Measurements from ENCODE around the gene PHACTR1.
"Not testable (repeated sequence)": the region's sequence is repeated elsewhere in the genome, so short reads cannot be mapped to it uniquely, and the experiment has no call there.

The PHACTR1 gene

DNA sequence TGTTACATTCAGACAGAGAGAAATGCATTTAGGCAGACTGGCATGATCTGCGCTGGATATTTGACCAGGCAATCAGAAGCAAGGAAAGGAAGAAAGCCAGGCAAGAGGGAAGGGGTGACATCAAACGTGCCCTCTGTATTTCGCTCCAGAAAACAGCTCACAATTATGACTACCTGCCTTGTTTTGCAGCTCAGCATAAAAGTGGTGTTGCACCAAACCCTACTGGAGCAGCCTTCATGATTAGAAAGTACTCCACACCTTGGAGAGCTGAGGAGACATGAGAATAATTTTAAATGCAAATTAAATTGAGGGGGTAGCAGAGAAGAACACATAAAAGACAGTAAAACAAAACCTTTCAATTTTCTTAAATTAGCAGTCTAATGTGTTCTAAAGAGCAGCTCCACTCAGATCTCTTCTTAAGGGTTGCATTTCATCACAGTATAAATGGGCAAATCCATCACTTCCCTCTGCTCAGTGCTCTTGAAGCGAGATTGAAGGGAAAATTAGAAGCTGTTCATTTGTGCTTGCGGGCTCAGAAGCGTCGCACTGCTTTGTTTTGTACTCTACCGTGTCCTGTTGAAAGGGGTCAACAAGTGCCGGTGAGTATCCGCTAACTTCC, at the start of gene PHACTR1:
Gene PHACTR1, plus strand, starts transcription at position 470 of the 619 bp plus-strand sequence.
- DNase-seq = no peak

DNA sequence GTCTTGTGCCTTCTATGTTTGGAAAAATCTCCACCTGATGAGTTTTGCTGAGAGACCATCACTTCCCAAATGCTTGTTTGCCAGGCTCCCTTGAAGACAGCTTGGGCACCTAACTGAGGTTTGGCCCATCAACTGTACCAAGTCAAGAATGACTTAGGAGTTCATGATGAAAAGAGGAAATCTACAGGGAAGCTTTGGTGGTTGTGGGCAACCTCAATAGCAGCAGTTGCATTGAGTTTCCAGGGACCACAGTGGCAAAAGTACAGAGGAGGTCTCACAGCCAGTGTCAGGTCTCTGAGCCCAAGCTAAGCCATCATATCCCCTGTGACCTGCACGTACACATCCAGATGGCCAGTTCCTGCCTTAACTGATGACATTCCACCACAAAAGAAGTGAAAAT, 49.7 kb upstream of the PHACTR1 start:
- no peak for DNase-seq

DNA sequence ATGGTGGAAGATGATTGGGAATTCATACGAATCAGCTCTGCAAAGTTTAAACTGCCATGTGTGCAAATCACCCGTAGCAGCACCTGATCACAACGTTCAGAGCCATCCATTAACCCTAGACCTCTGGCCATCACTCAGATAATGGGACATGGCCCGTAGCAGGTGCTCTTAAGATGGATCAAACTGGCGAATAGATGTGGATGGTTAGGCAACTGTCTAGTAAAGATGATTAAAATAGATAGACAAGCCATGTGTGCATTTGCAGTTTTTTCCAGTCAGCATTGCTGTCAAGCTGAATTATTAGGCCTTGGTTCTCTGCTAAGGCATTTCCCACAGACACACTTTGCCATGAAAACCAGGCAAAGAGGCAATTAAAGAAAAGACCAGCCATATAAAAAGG, 40.6 kb upstream of the PHACTR1 start:
- no peak for DNase-seq

DNA sequence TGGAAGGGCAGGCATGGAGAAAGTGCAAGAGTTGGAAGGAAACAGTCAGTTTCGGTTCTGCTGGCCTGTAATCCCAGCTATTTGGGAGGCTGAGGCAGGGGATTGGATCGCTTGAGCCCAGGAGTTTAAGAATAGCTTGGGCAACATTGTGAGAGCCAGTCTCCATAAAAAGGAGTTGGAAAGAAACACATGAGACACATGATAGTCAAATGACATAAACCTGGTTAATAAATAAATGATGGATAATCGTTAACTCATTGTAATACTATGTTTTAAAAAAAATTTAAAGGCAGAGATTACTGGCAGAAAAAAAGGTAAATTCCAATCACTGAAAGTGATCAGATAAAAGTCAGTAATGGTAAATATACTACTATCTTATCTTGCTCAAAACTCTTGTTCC, 37.2 kb upstream of the PHACTR1 start:
- no peak for DNase-seq

DNA sequence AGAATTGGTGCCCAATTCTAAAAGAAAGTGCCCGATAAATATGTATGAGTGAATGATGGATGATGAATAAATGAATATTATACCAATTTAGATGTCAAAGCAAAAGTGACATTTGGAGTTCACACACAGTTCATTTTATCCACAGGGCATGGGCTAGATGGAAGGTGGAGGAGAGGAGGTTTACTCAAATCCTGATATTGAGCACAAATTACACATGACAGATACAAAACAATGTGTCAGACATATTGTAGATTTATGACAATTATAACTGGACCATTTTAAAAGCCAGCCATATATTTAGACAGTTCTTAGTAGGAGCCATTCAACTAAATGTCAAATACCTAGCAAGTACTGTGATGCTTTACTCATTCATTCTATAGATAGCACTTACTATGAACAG, 23.4 kb upstream of the PHACTR1 start:
- no peak for DNase-seq

DNA sequence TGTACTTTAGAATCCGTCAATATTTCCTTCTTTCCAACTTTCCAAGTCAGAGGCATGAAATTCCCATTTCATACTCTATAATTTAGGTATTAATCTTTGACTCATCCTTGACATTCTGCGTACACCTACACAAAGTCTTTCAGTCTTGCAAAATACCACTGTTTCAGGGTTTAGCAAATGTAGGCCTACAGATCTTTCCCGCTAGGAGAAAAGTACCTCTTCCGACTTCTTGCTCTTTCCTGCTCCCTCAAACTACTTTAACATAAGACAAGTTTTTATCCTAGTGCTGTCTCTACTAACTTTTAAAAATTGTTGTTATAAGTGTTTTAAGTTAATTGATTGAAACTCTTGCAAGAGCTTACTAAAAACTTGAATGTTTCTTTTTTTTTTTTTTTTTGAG, 18.3 kb upstream of the PHACTR1 start:
- no peak for DNase-seq

DNA sequence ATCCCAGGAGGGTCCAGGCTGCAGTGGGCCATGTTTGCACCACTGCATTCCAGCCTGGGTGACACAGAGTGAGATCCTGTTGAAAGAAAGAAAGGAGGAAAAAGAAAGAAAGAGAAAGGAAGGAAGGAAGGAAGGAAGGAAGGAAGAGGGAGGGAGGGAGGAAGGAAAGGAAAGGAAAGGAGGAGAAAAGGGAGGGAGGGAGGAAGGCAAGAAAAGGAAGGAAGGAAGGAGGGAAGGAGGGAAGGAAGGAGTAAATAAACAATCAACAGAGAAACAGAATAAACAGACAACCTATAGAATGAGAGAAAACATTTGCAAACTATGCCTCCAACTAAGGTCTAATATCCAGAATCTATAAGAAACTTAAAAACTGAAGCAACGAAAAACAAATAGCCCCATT, 11.6 kb upstream of the PHACTR1 start:
- no peak for DNase-seq

DNA sequence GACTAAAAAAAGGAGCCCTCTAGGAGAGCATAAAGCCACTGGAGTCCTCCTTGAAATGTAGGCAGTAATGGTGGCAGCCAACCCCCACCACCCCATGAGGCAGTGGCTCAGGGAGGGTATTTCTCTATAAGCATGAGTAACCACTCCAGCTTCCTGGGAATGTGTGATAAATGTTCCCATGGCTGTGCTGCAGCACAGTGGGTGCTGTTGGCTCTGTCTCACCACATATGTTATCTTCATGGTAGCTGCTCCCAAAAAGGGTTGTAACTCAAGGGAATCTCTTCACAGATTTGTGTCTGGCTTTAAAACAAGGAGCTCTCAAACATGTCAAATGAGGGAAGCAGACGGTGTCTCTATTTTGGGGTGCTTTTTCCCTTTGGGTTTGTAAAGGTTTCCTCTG, 7.5 kb upstream of the PHACTR1 start:
- DNase-seq = no peak

DNA sequence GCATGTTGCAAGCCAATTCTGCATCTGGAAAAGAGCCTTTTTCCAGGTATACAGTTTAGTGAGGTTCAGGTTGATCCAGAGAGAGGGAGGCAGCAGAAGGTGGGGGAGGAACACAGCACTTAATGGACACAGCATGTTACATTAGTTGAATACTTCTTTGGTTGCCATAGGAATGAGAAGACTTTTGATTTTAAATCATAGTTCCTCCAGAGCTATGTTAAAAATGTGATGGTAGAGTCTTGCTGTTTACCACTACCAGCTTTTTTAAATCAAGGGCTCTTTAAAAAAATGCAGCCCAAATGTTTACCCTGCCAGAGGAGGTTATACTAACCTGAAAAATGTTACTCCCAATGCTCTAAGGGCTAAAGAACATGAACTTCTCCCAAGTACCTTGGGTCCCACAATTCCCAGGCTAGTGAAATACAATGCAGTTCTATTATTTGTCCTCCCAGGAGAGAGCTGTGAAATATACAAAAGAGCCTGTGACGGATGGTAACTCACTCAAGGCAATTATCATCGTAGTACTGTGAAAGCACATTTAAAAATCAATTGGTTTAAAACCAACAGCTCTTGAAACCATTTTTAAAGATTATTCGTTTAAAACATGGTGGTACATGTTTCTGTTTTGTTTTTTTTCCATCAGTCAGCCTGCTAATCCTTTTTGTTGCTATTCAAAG, 6.9 kb upstream of the PHACTR1 start:
- DNase-seq = no peak

DNA sequence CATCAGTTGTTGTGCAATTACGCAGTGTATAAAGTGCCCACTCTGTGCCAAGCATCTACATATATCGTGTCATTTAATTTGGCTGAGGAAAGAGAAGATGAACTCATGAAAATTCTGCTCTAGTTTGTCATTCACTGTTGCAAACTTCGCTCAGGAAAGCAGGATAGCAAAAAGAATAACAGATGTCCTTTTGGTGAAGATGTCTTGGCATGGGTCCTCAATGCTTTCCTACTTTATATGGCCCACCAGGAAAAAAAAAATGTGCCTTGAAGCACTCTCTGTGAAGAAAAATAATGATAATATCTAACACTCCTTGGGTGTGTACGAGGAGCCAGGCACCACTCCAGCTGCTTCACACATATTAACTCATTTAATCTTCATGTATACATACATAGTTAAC, 5.6 kb upstream of the PHACTR1 start:
- DNase-seq = no peak

DNA sequence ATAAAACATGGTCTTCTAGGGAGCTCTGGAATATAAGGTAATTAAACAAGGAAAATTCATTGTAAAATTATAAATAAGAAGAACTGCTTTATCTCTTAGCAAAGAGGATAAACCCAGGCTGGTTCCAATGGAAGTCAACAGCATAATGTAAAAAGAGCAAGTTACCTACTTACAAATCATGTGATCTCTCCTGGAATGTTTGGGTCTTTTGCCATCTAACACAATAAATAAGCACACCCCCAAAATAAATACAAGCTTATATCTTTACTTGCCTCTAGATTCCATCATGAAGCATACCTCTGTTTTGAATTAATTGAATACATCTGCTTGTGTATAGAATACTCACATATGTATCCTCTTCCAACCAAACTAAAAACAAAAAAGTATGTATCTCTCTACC, 2.5 kb upstream of the PHACTR1 start:
- DNase-seq = no peak

DNA sequence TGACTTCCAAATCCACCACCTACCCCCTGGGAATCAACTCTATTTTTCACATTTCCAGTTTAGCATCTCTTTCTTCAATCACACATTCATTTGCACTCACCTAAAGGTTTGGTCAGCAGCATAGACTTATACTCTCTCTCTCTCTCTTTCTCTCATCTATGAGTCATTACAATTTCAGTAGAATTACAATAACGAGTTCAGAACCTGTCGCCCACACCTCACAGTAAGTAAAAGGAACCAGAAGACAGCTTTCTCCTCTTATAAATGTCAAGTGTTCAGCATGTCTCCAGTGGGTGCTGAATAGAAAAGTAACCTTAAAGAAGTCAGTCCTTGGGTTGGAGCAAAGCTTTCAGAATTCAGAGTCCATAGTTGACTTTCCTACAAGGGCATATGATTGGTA, 1.1 kb upstream of the PHACTR1 start:
- DNase-seq = no peak

DNA sequence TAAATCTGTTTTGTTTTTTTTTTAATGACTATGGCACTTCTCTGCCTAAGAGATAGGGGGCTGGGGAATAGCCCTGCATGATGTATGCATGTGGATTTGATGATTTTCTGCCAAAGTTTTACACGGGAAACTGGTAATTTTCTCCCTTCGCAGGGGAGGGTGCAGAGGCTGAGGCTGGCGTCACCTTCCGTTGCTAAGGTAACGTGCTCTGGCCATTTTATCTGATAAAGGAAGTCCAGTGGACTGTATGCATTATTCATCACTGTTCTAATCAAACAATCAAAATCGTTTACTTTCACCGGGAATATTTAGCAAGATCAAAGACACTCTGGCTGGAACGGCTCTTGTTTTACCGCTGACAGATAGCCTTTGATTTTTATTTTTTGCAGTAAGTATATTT, 789 bp downstream of the PHACTR1 start:
- DNase-seq = no peak

DNA sequence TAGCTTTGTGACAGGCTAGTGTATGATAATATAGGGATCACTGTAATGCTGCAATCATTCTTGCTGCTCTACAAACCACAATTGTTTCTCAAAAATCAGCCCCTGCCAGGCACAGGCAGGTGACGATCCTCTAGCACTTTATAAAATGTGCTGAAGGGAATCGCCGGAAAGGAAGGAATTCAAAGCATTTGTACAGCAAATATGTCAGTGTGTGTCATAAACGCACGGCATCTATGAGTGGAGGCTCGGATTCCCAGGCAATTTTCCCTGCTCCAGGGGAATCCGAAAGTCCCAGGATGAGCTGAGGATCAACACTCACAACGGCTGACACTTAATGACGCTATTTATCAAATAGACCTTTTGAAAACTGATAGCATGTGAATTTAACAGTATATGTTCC, 1.4 kb downstream of the PHACTR1 start:
- no peak for DNase-seq

DNA sequence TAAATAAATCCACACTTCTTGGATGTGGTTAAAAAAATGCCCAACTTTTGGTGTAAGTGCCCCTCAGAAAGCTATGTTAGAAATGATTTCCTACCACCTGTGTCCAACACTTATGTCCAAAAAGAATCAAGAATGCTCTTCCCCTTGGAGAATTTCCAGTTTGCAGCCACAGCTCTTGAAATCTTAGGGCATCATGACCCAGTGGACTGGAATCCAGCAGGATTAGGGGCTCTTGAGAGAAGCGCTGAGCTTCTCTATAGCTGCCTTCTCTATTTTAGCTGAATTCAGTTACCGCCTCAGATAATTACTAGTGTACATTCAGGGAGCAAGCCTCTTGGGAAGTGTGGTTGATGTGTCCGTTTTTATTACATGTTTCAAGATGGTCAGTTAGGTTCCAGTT, 2.5 kb downstream of the PHACTR1 start:
- no peak for DNase-seq

DNA sequence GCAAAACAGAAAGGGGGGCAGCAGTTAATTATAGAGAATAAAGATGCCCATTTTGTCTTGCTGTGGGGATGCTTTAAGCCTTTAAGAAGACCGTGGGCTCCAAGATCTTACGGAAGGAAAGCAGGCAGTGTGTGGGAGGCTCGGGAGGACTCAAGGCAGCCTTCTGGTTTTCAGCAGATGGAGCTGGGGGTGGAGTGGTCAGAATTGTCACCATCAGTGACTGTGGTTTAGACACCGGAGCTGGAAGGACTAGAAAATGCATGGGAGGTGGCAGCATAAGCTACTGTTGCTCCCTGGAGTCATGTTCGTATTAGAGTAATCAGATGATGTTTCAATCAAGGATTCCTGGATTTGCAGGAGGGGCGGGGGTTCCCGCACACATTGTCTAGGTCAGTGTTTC, 3.7 kb downstream of the PHACTR1 start:
- no peak for DNase-seq

DNA sequence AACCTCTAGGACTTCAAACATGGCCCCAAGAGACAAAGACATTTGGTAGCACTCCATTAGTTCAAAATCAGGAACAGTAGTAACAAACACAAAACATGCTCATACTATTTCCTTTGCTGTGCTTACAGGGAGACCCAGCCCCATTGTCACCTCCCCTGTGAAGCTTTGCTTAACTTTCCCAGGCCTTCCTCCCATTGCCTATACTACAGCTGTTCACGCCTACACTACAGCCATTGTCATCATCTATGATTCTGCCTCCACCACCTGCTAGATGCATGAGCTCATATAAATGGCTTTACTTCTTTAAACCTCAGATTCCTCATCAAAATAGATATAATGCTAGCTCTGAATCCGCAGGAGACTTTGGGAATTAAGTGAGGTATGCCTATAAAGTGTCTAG, 8.7 kb downstream of the PHACTR1 start:
- DNase-seq = no peak

DNA sequence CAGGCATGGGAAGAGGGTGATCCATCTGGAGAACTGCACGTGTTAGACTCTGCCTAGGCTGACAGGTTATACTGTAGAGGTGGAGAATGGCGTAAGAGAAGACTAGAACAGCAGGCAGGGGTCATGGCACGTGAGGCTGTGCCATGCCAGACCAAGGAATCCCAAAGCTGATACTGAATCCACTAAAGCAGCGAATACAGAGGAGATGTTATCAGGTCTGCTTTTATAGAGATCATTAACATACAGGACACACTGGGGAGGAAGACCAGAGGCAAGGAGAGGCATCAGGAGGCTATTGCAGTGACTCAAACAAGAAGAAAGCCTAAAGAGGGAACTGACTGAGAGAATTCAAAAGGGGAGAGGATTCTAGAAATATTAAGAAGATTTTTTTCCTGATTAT, 12.9 kb downstream of the PHACTR1 start:
- no peak for DNase-seq

DNA sequence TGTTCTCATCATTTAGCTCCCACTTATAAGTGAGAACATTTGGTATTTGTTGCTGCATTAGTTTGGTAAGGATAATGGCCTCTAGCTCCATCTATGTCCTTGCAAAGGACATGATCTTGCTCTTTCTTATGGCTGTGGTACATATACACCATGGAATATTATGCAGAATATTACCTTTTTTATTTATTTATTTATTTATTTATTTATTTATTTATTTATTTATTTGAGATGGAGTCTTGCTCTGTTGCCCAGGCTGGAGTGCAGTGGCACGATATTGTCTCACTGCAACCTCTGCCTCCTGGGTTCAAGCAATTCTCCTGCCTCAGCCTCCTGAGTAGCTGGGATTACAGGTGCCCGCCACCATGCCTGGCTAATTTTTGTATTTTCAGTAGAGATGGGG, 14.2 kb downstream of the PHACTR1 start:
- DNase-seq = not testable (repeated sequence)

DNA sequence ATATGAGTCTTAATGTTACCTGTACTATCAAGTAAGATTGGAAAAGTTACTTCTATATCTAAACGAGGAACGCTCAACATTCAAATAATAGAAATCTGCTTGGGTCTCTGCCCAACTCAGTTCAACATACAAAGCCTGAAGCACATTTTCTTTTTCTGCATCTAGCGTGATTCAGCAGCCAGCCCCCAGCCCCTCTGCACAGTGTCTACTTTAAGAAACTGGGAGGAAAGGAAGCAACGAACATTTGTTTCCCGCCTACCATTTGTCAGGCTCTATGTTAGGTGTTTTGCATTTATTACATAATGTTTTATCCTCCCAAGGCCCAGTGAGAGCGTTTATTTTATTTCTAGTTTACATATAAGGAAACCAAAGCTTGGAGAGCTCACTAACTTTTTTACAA, 17.3 kb downstream of the PHACTR1 start:
- DNase-seq = no peak

DNA sequence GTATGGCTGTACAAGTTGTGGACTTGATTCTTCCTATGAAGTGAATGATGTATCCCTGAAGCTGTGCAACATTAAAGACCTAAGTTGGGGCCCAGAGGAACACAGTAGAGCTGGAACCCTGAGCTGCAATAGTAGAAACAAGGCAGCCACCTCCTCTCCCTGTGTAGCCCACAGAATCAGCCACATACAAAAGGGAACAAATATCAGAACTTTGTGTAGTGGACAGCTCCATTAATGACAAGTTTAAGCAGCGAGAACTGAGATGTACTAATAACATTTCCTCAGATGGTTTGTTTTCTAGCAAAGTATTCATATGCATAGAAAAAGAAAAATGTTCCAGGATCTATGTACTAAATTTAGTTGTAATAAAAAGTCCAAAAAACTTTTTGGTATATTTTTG, 19.2 kb downstream of the PHACTR1 start:
- DNase-seq = no peak

DNA sequence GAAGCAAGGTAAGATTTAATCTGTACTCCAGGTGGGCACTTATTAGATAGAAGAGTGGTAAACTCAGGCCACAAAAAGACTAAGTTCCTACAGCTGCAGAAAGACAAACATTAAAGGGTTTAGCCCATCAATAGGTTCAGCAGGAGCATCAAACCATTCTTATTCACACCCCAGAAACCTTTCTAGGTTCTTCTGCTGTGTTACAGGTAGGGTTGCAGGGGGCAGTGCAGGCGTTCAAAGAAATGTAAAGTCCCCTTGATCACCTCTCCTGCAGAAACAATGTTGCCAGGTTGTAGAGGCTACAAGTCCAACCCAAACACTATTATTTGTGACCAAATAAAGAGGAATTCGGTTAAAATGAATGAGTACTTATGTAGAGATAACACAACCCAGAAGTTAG, 31.8 kb downstream of the PHACTR1 start:
- DNase-seq = no peak

DNA sequence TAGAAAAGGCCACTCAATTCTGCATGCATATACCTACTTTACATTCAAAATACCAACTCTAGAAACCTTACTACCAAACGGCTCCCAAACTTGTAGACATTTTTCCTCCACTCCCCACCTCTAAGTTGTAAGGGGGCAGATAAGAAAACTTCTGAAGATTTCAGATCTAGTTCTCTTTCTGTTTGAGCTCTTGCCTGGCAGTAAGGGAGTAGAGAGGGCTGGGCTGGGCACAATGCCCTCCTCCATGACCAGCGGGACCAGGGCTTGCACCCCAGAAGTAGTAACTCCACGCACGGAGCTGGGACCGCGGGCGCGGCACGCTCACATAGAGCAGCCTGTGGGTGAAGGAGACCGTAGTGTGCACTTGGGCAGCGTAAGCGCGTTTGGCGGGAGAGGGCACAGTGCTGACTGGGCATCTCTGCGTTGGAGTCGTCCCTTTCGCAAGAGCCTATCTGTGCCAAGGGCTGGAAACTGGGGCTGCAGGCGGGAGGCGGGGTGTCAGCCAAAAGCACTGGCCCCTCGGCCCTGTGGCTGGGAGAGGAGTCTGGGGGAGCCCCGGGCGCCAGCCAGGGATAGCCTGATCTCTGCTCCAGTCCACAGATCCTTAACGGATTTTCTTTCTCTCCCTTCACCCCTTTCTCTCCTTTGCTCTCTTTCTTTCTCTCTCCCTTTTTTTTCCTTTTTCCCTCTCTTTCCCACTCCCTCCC, 32.4 kb downstream of the PHACTR1 start:
- no peak for DNase-seq

DNA sequence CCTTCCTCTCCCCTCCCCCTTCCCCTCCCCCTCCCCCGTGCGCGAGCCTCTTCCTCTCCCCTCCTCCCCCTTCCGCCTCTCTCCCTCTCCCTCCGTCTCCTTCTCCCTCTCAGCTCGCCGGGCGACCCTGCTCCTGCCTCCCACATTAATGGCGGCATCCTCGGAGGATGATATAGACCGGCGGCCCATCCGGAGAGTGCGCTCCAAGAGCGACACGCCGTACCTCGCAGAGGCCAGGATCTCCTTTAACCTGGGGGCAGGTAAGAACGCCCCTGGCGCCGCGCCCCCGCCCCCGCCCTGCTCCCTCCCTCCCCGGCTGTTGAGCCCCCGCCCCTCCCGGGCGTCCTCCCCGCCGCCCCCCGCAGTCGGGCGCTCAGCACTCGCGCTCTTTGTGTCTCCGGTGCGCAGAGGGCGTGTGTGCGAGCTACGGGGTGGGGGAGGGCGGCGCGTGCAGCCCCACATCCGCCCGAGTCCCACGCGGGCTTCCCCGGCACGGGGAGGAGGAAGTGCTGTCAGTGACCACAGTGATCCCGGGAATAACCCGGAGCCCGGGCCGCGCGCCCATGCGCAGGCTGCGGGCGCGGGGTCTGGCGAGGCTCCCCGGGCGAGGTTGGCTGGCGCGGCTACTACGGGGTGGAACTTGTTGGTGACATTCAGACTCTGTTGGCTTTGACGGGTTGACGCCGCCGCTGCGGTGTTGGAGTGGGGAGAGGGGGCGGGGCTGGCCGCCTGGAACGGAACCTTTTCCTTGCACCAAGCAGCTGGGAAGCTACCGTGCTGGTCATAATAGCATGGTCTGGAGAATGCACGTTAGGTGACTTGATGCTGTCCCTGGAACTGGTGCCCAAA, 33.2 kb downstream of the PHACTR1 start:
- no peak for DNase-seq

All from activated T-cell treated with anti-CD3 and anti-CD28 coated beads, Interleukin-2, amount 50 U/mL, for 48 hours (primary cell).